ENCODE results near the gene ADAMTS2.

GRCh38 chr5:179287071-179287470 is 58.2 kb downstream of the ADAMTS2 start:
- TF ChIP-seq, protein P1, sequence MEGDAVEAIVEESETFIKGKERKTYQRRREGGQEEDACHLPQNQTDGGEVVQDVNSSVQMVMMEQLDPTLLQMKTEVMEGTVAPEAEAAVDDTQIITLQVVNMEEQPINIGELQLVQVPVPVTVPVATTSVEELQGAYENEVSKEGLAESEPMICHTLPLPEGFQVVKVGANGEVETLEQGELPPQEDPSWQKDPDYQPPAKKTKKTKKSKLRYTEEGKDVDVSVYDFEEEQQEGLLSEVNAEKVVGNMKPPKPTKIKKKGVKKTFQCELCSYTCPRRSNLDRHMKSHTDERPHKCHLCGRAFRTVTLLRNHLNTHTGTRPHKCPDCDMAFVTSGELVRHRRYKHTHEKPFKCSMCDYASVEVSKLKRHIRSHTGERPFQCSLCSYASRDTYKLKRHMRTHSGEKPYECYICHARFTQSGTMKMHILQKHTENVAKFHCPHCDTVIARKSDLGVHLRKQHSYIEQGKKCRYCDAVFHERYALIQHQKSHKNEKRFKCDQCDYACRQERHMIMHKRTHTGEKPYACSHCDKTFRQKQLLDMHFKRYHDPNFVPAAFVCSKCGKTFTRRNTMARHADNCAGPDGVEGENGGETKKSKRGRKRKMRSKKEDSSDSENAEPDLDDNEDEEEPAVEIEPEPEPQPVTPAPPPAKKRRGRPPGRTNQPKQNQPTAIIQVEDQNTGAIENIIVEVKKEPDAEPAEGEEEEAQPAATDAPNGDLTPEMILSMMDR (IDR thresholded peaks at IDR 0.05), result no peak
- no peak for TF ChIP-seq EZH2 (IDR thresholded peaks at IDR 0.05)
- no peak for TF ChIP-seq EZH2phosphoT487 (IDR thresholded peaks at IDR 0.05)

Measured in neural progenitor cell (in vitro differentiated cells).